GM03348 (cell line): ENCODE measurements around the gene HAUS3.
A peak's percentile ranks its signal among the peaks of the same experiment; 100 is the strongest.

Experiments used
- DNase-seq: peaks from one replicate; pipeline ENCODE4 v3.0.0; 2012; ENCODE audit warnings: low spot score

Gene HAUS3

DNA sequence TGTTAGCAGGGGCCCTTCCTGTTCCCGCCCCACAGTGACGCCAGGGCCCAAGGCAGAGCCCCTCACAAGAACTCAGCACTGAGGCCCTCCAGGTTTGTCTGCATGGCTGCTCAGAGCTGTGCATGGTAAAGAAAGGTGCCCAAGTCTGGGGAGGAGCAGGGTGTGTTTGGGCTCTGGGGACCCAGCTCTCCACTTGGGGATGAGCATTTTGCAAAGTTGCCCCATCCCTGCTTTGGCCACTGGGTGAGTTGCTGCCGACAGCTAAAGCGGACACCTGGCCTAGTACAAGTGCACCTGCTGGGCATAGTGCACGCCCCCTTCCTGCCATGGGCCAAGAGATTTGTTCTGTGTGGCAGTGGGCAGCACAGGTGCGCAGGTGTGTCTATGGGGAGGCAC, 22.0 kb upstream of the HAUS3 start:
- no peak for DNase-seq

DNA sequence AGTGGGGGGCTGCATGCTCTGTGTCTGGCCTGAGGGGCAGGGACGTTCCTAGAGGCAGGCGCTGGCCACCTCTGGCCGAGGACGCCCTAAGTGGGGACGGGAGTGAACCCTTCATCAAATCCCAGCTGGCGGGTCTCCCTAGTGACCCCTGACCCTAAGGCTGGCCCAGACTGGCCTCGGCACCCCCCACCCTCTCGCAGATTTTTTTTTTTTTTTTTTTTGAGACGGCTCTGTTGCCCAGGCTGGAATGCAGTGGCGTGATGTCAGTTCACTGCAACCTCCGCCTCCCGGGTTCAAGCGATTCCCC, 21.0 kb upstream of the HAUS3 start:
- DNase-seq, result no peak

DNA sequence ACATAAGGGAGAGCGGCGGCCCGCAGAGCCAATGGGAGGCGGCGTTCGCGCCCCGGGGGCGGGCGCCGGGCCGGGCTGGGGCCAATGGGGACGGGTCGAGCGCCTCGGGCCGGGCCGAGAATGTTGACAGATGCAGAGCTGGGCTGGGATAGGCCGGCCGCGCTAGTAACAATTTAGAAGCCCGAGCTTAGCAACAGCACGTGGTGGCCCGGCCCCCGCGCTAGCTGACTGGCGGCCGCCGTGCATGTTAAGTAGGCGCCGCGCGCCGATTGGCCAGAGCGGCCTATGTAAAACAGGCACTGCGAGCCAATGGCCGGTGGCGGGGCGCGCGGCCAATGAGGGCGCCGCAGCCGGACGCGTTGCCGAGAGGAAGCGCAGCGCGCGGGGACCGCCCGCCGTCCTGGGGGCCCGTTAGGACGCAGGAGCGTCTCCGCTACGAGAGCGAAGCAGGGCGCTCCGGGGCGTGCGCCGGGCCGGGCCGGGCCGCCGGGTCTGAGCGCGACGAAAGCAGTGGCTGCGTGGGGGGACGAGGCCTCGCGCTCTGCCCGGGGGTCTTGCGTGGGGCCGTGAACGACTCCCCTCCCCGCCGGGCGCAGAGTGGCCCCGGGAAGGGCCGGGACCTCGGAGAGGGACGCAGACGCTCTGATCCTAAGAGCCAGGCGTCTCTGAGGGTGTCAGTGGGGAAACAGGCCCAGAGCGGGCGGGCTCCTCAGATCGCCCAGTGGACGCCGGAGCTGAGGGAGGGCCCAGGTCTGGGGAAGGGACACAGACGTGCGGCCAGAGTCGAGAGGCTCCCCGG, 20.4 kb upstream of the HAUS3 start:
- peak; percentile 99 for DNase-seq

DNA sequence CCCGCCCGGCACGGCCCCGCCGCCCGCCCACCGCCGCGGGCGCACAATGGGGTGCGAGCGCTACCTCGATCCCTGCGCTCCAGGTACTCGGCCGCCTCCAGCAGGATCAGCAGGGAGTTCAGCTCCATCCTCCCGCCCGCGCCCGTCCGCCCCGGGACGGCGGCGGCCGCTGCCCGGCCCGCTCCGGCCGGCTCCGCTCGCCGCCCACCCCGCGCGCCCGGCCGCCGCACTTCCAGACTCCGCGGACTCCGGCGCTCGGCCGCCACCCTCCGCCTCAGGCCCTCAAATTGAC, 19.9 kb upstream of the HAUS3 start, which contains the start of gene MXD4:
MXD4 (minus strand) TSS at position 257 of the 292 bp plus-strand sequence; CDS start at position 128, 129 bp downstream.
- DNase-seq, result no peak

DNA sequence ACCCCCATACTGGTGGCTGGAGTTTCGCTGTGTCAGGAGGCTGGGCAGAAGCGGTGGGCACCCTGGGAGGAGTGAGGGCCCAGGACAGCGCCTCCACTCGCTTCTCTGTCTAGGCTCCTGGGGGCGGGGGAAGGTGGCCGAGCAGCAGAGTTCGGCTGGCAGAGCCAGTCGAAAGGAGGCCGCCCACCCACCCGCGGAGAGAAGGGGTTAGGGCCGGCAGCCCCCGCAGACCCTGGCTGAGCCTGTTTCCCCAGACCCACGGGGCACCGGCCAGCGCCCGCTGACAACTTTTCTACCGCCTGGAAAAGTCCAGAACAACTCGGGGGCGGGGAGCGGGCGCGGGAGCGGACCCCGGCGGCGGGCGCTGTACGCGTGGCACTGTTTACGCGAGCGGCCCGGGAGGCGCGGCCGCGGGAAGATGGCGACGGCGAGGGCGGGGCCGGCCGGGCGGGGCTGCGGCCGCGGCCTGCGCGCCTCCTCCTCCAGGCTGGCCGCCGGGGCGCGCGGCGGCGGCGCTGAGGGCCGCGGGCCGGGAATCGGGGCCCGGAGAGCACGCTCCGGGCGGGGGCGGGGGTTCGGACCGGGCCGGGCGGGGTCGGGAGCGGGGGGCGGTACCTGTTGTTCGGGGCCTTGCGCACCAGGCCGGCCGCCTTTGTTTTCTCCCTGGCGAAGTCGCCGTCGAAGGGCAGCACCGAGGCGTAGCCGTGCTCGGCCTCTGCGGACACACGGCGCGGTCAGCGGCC, 19.4 kb upstream of the HAUS3 start:
- peak; percentile 90 for DNase-seq

DNA sequence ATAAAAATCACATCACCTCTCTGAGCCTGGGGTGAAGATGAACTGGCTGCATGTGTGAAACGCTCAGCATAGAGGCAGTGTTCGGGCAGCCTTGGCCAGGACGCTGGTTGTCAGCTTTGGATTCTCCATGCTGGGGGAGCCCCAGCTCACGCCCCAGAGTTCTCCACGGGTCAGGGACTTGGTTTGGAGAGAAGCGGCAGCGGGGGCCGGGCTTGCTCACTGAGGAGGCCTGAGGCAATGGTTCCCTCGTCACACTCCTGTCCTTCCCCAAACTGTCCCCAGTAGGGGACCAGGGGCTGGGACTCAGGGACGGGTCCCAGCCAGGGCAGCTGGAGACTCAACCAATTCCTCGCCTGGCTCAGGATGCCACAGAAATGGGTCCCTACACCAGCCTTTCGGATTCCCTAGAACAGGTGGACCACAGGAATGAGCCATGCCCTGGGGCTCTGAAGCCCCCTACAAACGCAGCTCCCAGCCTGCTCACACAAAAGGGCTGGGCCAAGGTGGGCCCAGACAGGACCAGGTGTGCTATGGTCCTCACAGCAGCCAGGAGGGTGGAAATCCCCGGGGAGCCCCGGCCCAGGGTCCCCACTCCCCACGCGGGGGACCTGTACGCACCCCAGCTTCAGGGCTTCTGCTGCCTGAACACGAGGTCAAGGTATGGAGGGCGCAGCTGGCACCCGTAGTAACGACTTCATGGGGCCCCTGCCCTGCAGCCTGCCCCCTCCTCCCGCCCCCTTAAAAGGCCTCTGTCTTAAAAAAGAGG, 18.6 kb upstream of the HAUS3 start:
- DNase-seq, result peak; percentile 24

DNA sequence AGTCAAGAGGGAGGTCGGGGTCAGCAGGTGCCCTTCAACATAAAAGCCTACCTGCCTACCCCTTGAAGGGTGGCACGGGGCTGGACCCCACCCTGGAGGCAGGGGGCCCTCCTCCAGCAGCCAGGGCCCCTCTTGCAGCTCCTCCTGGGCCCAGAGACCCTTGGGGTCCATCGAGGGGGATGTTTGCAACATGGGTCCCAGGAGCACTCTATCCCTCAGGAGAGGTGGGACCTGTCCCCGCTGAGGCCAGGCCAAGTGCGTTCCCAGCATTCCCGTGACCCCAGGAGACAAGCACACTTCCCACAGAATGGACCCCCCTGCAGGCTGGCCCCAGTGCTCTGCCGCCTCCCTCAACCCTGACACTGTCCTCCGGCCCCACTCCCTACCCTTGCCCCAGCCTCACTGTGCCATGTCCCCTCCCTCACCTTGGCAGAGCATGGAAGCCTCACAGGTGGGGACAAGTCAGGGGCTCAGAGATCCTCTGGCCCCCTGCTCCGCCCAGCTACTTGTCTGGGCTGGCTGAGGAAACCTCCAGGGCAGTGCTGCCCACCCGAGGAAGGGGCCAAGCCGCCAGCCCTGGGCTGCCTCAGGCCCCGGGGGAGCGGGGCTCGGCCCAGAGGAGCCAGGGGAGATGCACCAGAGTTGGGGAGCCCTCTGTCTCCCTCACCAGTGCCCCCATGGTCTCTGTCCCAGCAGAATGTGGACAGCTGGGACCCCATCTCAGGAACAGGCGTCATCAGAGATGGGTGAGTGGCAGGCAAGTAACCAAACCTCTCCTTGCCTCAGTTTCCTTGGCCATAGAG, 17.8 kb upstream of the HAUS3 start:
- DNase-seq, result no peak

DNA sequence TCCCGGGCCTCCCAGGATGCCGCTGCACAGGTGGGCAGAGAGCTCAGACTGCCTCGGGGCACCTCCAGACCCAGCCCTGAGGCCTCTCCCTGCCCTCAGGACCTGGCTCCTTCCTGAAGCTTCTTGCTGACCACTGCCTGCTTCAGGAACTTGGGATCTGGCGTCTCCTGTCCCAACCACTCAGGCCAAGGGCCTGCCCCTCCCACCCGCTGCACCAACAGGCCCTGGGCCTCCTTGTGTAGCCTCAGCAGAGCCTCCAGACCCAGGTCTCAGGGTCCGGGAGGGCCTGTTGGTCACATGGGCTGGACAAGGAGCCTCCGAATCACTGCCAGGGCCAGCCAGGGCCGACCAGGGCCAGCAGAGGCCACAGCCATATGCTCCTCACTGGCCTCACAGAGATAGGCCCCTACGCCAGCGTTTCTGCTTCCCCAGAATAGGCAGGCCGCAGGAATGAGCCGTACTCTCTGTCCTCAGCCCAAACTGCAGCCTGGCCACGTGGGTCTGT, 17.2 kb upstream of the HAUS3 start:
- DNase-seq, result no peak

DNA sequence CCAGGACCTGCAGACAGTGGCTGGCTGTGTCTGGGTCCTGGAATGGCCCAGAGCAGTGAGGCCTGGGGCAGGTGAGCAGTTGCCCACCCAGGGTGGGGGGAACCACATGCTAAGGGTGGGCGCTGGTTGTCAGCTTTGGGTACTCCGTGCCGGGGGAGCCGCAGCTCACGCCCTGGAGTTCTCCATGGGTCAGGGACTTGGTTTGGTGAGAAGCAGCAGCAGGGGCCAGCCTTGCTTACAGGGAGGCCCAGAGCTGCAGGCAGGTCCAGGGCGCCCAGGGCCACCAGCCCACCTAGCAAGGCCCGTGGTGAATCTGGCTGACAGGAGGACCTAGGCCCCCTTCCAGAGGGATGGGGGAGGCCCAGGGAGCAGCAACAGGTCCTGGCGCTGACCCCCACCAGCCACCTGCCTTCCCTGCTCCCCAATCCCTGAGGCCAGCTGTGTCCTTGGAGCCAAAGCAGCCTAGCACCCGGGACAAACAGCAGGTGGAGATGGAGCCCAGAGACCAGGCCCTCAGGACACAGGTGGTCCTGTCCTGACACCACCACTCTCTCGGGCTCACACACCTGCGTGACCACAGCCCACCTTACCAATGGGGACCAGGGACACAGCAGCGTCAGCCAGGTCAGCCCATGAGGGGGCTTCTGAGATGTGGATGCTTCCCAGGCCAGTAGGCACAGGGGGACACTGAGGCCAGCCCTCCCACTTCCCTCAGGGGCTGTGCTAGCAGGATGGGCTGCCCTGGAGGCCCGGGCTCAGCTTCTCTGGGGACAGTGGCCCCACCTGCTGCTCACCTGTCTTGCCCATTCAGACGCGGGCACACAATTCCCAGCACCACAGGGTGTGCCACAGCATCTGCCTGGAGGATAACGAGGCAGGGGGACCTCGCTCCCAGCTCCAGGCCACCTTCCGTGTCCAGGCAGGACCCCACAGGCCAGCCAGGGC, 16.4 kb upstream of the HAUS3 start:
- no peak for DNase-seq

DNA sequence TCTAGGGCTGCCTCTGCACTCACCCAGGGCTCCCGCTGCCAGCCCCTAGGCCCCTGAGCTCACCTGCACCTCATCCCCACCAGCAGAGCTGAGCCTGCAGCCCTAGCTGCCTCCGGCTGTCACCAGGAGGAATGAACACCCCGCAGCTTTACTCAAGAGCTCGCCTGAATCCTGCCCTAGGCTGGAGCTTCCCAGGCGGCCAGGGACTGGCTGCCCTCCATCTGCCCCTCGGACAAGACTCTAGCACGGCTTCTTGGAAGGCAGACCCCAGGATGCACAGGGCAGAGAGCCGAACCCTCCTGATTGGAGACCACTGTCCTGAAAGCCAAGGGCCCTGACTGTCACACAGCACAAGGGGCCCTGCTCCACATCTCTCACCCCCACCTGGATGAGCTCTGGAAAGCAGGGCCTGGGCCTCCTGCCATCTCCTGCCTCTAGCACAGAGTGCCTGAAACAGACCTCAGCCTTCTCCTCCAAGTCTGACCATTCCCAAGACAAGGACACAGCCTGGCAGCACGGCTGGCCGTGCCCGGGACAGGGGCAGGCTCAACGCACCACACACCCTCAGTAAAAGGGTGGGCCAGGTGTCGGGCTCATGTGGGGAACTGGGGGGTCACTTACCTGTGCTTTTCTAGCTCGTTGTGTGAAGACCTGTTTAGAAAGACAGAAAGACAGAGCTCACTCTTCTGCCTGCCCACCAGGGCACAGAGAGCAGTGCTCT, 15.6 kb upstream of the HAUS3 start:
- no peak for DNase-seq

DNA sequence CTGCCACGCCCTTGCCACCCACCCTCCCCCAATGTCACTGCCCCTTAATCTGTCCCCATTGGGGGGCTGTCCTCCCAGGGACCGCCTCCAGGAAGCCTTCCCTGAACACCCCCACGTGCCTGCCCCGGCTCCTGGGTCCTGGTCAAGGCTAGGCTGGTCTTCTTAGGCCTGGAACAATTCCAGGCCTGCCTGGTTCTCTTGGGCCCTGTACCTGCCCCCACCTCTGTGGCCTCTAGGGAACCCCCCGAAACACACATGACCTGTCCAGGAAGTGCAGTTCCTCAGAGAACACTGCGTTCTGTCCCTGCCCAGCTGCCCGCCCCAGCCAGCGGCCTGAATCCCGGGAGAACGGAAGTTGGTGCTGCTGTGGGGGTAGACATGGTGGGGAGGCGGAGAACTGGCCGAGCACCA, 14.9 kb upstream of the HAUS3 start:
- no peak for DNase-seq

DNA sequence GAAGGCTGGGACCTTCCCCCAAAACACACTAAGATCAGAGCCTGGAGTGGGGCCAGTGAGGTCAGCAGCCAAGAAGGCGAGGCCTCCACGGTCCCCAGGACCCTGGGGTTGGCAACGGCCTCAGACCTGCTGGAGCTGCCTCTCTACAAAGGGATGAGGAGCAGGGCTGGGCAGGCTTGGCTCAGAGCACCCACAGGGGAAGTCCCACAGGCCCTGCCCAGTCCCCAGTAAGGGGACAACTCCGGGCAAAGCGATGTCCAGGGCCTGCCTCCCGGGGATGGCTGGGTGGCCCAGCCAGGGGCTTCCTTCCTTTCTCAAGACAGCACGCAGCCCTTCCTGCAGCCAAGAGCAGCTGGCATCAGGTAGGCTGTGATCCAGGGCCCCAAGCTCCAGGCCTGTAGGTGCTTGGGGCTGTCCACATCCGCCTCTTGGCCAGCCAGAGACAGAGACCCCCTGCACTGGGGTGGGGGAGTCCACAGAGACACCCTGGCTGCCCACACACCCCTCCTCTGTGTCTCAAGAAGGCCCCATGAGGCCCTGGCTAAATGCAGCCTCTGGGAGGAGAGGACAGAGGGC, 14.3 kb upstream of the HAUS3 start:
- DNase-seq, result no peak

DNA sequence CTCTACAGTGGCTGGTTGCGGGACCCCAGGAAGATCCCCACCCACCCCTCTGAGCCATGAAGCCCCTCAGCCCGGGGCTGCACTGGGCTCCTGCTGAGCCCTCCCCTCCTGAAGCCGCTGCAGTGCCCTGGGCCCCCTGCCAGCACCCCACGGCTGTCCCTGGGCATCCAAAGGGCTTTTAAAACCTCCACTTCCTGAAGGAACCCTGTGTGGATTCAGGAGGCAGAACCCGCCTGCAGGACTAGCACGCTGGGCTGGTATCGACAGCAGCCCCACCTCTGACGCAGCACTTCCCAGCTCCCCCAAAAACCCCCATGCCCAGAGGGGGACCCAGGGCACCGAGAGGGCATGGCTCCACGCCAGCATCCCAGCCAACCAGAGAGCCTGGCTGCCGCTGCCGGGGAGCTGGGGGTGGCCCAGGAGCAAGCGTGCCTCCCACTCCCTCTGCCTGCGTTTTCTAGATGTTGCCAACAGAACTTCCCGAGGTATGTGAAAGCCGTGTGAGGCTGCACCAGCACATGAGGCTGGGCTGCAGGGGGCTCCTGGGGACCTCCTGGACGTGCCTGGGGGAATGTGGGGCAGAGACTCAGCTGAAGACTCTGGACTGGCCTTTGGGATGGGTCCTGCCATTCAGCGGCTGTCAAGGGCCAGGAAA, 13.7 kb upstream of the HAUS3 start:
- no peak for DNase-seq

DNA sequence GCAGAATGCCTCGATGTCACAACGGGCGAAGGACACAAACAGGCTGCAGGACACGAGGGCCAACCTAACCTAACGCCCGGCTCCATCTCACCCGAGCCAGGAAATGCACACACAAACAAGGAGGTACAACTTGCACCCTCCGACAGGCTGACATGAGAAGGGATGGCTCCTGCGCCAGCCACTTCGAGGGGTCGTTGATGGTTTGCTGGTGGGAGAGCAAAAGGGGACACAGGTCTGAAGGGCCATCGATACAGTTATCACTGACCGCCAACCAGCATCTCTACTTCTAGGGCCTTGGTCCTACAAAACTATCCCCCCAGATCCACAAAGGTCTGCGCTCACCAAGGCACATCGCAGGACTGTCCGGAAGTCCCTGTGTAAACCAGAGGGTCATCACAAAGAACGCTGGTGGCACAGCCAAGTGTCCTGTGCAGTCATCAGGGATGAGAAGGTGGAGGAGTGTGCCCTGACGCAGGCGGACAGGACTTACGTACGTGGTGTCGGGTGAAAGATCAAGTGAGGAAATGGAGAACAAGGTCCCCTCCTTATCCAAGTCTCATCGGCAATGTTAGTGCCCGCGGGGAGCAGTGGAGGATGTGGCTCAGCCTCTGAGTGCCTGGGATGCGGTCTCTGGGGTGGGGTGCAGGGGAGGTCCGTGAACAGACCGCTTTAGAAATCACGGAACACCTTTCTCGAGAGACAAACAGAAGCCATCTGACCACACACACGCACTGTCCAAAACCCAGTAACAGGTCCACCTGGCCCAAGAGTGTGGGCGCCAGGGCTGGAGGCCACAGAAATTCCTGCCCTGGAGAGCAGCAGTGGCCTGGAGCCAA, 13.0 kb upstream of the HAUS3 start:
- no peak for DNase-seq

DNA sequence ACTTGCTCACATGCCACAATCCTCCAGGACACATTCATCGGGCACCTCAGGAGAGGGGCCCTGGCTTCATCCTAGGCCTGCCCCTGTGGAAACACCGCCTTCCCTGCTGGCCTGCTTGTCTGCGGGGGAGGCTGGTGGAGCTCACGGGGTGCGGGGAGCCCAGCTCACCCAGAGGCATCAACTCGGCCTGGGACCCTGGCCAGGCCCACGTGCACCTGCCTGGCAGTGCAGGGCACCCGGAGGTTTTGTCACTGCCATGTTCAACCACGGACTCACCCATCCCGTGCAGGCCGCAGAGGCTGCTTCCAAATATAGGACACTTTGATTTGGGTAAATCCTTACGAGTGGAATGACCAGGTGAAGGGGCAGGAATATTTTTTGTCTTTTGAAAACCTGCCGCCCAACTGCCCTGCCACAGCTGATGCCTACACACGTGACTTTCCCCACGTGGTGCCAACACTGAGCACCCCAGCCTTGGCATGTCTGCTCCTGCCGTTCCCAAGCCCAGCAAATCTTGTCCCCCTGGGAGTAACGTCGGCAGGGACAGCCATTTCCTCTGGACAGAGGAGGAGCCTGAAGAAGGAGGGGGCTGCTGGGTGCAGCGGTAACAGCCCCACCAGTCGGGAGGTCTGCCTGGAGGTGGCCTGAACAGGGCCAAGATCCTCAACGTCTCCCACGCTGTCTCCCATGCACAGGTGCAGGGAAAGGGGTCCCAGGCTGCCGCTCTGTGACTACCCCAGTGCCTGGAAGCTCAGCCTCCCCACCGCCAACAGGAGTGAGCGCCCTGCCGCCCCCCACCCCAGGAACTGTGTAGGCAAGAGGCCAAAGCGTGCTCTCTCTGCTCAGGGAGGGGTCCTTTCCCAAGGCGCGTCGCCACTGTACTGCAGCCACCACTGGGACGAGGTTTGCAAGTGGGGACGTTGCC, 11.5 kb upstream of the HAUS3 start:
- no peak for DNase-seq

DNA sequence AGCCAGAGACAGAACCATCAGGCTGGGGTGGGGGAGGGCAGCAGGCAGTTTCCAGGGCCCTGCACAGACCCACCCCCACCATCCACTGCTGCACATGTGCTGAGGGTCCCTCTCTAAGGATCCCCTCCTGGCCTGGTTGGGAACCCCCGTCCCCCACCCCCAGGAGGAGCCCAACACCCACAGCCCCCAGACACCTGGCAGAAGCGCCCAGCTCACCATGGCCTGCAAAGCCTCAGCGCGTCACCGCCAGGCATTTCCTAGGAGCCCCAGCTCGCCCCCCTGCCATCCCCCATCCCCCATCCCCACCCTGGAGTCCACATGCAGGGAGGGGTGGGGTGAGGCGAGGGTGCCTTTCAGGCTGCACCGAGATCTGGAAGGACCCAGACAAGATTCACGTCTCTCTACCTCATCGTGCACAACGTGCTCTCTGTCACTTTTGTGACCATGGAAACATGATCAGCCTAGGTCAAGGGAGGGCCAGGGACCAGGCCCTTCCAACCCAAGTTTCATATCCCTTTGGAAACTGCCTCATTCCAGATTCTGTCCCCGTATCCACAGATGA, 10.7 kb upstream of the HAUS3 start:
- DNase-seq, result no peak
